DND-41 (cell line): ENCODE data around the gene ZC3H12A.

ENCODE experiments used
- ATAC-seq: fragments of 200-7000 bp; cut with Tn5 transposase; 3 replicates; pipeline ENCODE4 v1.9.1; 2021; ENCODE audit warnings: low read depth; ENCODE audit not compliant: insufficient read depth
- DNase-seq: peaks from one replicate; pipeline ENCODE4 v3.0.0-alpha.2; 2020
- H2AFZ ChIP-seq: 2 replicates; pipeline ENCODE4 v1.6.0; 2012; ENCODE audit warnings: low read depth, low read length
- H3K27ac ChIP-seq: 2 replicates; pipeline ENCODE4 v1.5.1; 2012; ENCODE audit warnings: low read length, inconsistent platforms
- H3K27me3 ChIP-seq: fragments of 200-600 bp; sonication (generic); 2 replicates; pipeline ENCODE4 v1.6.0; 2012; ENCODE audit warnings: low read length, mild to moderate bottlenecking, inconsistent platforms; ENCODE audit not compliant: insufficient read depth, poor library complexity
- H3K36me3 ChIP-seq: 2 replicates; pipeline ENCODE4 v1.5.1; 2012; ENCODE audit warnings: low read length, inconsistent platforms; ENCODE audit not compliant: insufficient read depth
- H3K4me1 ChIP-seq: 2 replicates; pipeline ENCODE4 v1.5.1; 2012; ENCODE audit warnings: mild to moderate bottlenecking, low read length; ENCODE audit not compliant: insufficient read depth
- H3K4me2 ChIP-seq: 2 replicates; pipeline ENCODE4 v1.6.0; 2012; ENCODE audit warnings: mild to moderate bottlenecking, moderate library complexity, low read length, inconsistent platforms; ENCODE audit not compliant: insufficient read depth
- H3K4me3 ChIP-seq, 2 experiments: fragments of 200-600 bp in 1 of 2; shearing (Covaris generic) in 1 of 2; 2 replicates each; pipeline ENCODE4 v1.5.1; 2012 to 2016; ENCODE audit warnings: inconsistent platforms in 2 of 2, low read length in 2 of 2, mild to moderate bottlenecking in 2 of 2, low read depth in 1 of 2, moderate library complexity in 1 of 2
- H3K79me2 ChIP-seq: 2 replicates; pipeline ENCODE4 v1.6.0; 2012; ENCODE audit warnings: low read length, inconsistent platforms; ENCODE audit not compliant: insufficient read depth
- H3K9ac ChIP-seq: 2 replicates; pipeline ENCODE4 v1.6.0; 2012; ENCODE audit warnings: low read depth, mild to moderate bottlenecking, inconsistent platforms, low read length, moderate library complexity
- H3K9me3 ChIP-seq: 2 replicates; pipeline ENCODE4 v1.5.1; 2012; ENCODE audit warnings: low read length, moderate library complexity, mild to moderate bottlenecking, inconsistent platforms; ENCODE audit not compliant: insufficient read depth, severe bottlenecking
- H4K20me1 ChIP-seq: 2 replicates; pipeline ENCODE4 v1.6.0; 2012; ENCODE audit warnings: low read length; ENCODE audit not compliant: insufficient read depth
- CTCF ChIP-seq: IDR thresholded peaks from 2 replicates; pipeline ENCODE4 v1.5.1; 2012; ENCODE audit warnings: borderline replicate concordance, low read length, moderate library complexity, mild to moderate bottlenecking; ENCODE audit not compliant: poor library complexity, severe bottlenecking; ENCODE audit errors: extremely low read depth
- EZH2 ChIP-seq: IDR thresholded peaks from 3 replicates; pipeline ENCODE4 v1.6.1; 2012; ENCODE audit warnings: borderline replicate concordance, low read depth, mild to moderate bottlenecking, moderate library complexity, low read length, inconsistent platforms; ENCODE audit not compliant: severe bottlenecking

The ZC3H12A gene

GRCh38 chr1:37493336-37494098, 19.1 kb downstream of the ZC3H12A start:
- DNase-seq (no peak), ATAC-seq (no peak)
- no peaks in the 10 kb centered on the region for H3K27me3 ChIP-seq
- H3K4me1 ChIP-seq = no peaks in the 10 kb centered on the region
- H3K79me2 ChIP-seq = no peaks in the 10 kb centered on the region
- no peak overlapping the region for H3K4me3 ChIP-seq
- H4K20me1 ChIP-seq = peaks cover 4% of the 10 kb centered on the region; the same call in 1 of the 2 replicates
- peaks cover 68% of the 10 kb centered on the region for H3K36me3 ChIP-seq
- H3K4me2 ChIP-seq = no peak overlapping the region
- no peak for TF ChIP-seq EZH2
- TF ChIP-seq CTCF = no peak
- H3K9ac ChIP-seq = no peak overlapping the region
- no peaks in the 10 kb centered on the region for H3K9me3 ChIP-seq
- H2AFZ ChIP-seq = no peak overlapping the region
- H3K27ac ChIP-seq = no peak overlapping the region

- TF ChIP-seq EZH2 (no peak), CTCF (no peak)
- Histone ChIP-seq H3K4me1 (no peaks in the 10 kb centered on the region), H3K27me3 (no peaks in the 10 kb centered on the region), H2AFZ (no peak overlapping the region), H3K4me3 (no peak overlapping the region), H3K36me3 (peaks cover 75% of the 10 kb centered on the region), H3K79me2 (0 out of 2 replicates have a peak, but pooled peaks cover 5% of the 10 kb centered on the region), H4K20me1 (peaks cover 7% of the 10 kb centered on the region; the same call in 1 of the 2 replicates), H3K9me3 (no peaks in the 10 kb centered on the region), H3K27ac (no peak overlapping the region), H3K4me2 (no peak overlapping the region), H3K9ac (no peak overlapping the region)
- DNase-seq = no peak
- no peak for ATAC-seq
Measured at GRCh38 chr1:37495875-37496274, 21.5 kb downstream of the ZC3H12A start.

- no peak overlapping the region for H3K4me2 ChIP-seq
- peaks cover 84% of the 10 kb centered on the region for H3K36me3 ChIP-seq
- no peak overlapping the region for H3K4me3 ChIP-seq
- no peak overlapping the region for H3K9ac ChIP-seq
- DNase-seq (no peak), ATAC-seq (no peak)
- H3K27ac ChIP-seq = no peak overlapping the region
- no peak overlapping the region for H2AFZ ChIP-seq
- peaks cover 7% of the 10 kb centered on the region; the same call in 1 of the 2 replicates for H4K20me1 ChIP-seq
- H3K9me3 ChIP-seq = no peaks in the 10 kb centered on the region
- no peaks in the 10 kb centered on the region for H3K4me1 ChIP-seq
- H3K27me3 ChIP-seq = no peaks in the 10 kb centered on the region
- peaks cover 11% of the 10 kb centered on the region; the same call in 1 of the 2 replicates for H3K79me2 ChIP-seq
- no peak for TF ChIP-seq EZH2
- no peak for TF ChIP-seq CTCF
Measured at GRCh38 chr1:37497832-37498231, 23.5 kb downstream of the ZC3H12A start.
